Skin epidermis (tissue), 12 donors: ENCODE data around the gene CD200R1.
A peak's percentile ranks its signal among the peaks of the same experiment; 100 is the strongest.

Experiments used
- H3K27ac ChIP-seq, 21 experiments: fragments of 200-600 bp; sonication (generic) in 11 of 21; one replicate each; pipeline ENCODE4 v1.5.0; 2020; ENCODE audit warnings: mild to moderate bottlenecking in 3 of 21, inconsistent platforms in 2 of 21, moderate library complexity in 2 of 21
- H3K4me3 ChIP-seq, 7 experiments: fragments of 200-600 bp; sonication (generic) in 2 of 7; one replicate each; pipeline ENCODE4 v1.5.0; 2020; ENCODE audit warnings: inconsistent platforms in 2 of 7, mild to moderate bottlenecking in 2 of 7, moderate library complexity in 1 of 7

CD200R1 gene

GRCh38 chr3:112974894-112975293, at the start of gene CD200R1:
Gene CD200R1, minus strand, starts transcription at chr3:112975103. Its CDS starts 246 bp downstream, at chr3:112974857.
- peak within 1 kb of the TSS; percentile 17 to 45 (median 27) for H3K4me3 ChIP-seq
- H3K27ac ChIP-seq: peak within 1 kb of the TSS in 20 of 21 experiments; percentile 4 to 86 (median 68)

- Histone ChIP-seq H3K4me3 (no peak overlapping the region), H3K27ac (no peak overlapping the region)
Observed at GRCh38 chr3:113021471-113021870, 46.6 kb upstream of the CD200R1 start.

GRCh38 chr3:113019182-113020137, 44.6 kb upstream of the CD200R1 start:
- peak overlapping the region; percentile 67 to 97 (median 94) for H3K27ac ChIP-seq
- peak overlapping the region; percentile 63 to 95 (median 80) for H3K4me3 ChIP-seq

- Histone ChIP-seq H3K27ac (peak overlapping the region; percentile 67 to 97 (median 94)), H3K4me3 (peak overlapping the region; percentile 63 to 95 (median 80))
Observed at GRCh38 chr3:113018536-113019181, 43.8 kb upstream of the CD200R1 start.

- no peak overlapping the region for H3K4me3 ChIP-seq
- no peak overlapping the region for H3K27ac ChIP-seq
Observed at GRCh38 chr3:113013593-113013992, 38.7 kb upstream of the CD200R1 start.

GRCh38 chr3:113008117-113008516, 33.2 kb upstream of the CD200R1 start:
- H3K4me3 ChIP-seq: no peak overlapping the region

GRCh38 chr3:113006359-113007056, 31.6 kb upstream of the CD200R1 start:
- H3K4me3 ChIP-seq: no peak overlapping the region
- peak overlapping the region in 2 of 21 experiments; percentile 8 to 31 for H3K27ac ChIP-seq

More at GRCh38 chr3:113008117-113008516, 33.2 kb upstream of the CD200R1 start:
- no peak overlapping the region for H3K27ac ChIP-seq

GRCh38 chr3:113005611-113006010, 30.7 kb upstream of the CD200R1 start:
- Histone ChIP-seq H3K4me3 (no peak overlapping the region), H3K27ac (peak overlapping the region in 2 of 21 experiments; percentile 8 to 38)

GRCh38 chr3:113002679-113003078, 27.8 kb upstream of the CD200R1 start:
- Histone ChIP-seq H3K27ac (peak overlapping the region in 1 of 21 experiments; percentile 19), H3K4me3 (no peak overlapping the region)

- H3K4me3 ChIP-seq: no peak overlapping the region
- H3K27ac ChIP-seq: no peak overlapping the region
Observed at GRCh38 chr3:113002037-113002436, 27.1 kb upstream of the CD200R1 start.

- H3K27ac ChIP-seq: no peak overlapping the region
- no peak overlapping the region for H3K4me3 ChIP-seq
Observed at GRCh38 chr3:113000691-113001090, 25.8 kb upstream of the CD200R1 start.

GRCh38 chr3:112995800-112996199, 20.9 kb upstream of the CD200R1 start:
- Histone ChIP-seq H3K27ac (no peak overlapping the region), H3K4me3 (no peak overlapping the region)

GRCh38 chr3:112990672-112991602, 16.0 kb upstream of the CD200R1 start, which contains the start of gene GTPBP8:
Gene GTPBP8, plus strand, starts transcription at chr3:112990984. Its CDS starts 16 bp downstream, at chr3:112991000.
- H3K27ac ChIP-seq: peak within 1 kb of the TSS; percentile 78 to 98 (median 93)
- peak within 1 kb of the TSS; percentile 56 to 84 (median 64) for H3K4me3 ChIP-seq

- Histone ChIP-seq H3K27ac (no peak overlapping the region), H3K4me3 (no peak overlapping the region)
Observed at GRCh38 chr3:112987710-112988334, 12.9 kb upstream of the CD200R1 start.

- Histone ChIP-seq H3K27ac (peak overlapping the region in 1 of 21 experiments; percentile 31), H3K4me3 (no peak overlapping the region)
Observed at GRCh38 chr3:112984485-112984884, 9.6 kb upstream of the CD200R1 start.

- no peak overlapping the region for H3K4me3 ChIP-seq
- no peak overlapping the region for H3K27ac ChIP-seq
Observed at GRCh38 chr3:112982710-112983109, 7.8 kb upstream of the CD200R1 start.

GRCh38 chr3:112980080-112980479, 5.2 kb upstream of the CD200R1 start:
- H3K4me3 ChIP-seq: no peak overlapping the region

GRCh38 chr3:112979244-112979832, 4.4 kb upstream of the CD200R1 start:
- Histone ChIP-seq H3K27ac (no peak overlapping the region), H3K4me3 (no peak overlapping the region)

More at GRCh38 chr3:112980080-112980479, 5.2 kb upstream of the CD200R1 start:
- H3K27ac ChIP-seq: no peak overlapping the region
